Cardiac fibroblast (primary cell): ENCODE measurements around the gene NPHP1.
A peak's percentile ranks its signal among the peaks of the same experiment; 100 is the strongest.

Source experiments
- DNase-seq, 2 donors: peaks; one replicate each; pipeline versions ENCODE4 v3.0.0 to v3.0.0-alpha.2; 2010; ENCODE audit warnings: low read depth in 2 of 2
- H3K4me3 ChIP-seq, 2 donors: replicated peaks in 1 of 2; 1 replicate in 1 of 2; 2 replicates in 1 of 2; pipeline ENCODE4 v1.5.1; 2011; ENCODE audit warnings: low read depth in 2 of 2, low read length in 2 of 2, mild to moderate bottlenecking in 2 of 2, moderate library complexity in 1 of 2
- TF ChIP-seq, protein P1 (sequence below): IDR thresholded peaks from one replicate; pipeline ENCODE4 v1.5.1; 2011; ENCODE audit warnings: low read depth, mild to moderate bottlenecking, low read length, inconsistent platforms

NPHP1 gene

DNA sequence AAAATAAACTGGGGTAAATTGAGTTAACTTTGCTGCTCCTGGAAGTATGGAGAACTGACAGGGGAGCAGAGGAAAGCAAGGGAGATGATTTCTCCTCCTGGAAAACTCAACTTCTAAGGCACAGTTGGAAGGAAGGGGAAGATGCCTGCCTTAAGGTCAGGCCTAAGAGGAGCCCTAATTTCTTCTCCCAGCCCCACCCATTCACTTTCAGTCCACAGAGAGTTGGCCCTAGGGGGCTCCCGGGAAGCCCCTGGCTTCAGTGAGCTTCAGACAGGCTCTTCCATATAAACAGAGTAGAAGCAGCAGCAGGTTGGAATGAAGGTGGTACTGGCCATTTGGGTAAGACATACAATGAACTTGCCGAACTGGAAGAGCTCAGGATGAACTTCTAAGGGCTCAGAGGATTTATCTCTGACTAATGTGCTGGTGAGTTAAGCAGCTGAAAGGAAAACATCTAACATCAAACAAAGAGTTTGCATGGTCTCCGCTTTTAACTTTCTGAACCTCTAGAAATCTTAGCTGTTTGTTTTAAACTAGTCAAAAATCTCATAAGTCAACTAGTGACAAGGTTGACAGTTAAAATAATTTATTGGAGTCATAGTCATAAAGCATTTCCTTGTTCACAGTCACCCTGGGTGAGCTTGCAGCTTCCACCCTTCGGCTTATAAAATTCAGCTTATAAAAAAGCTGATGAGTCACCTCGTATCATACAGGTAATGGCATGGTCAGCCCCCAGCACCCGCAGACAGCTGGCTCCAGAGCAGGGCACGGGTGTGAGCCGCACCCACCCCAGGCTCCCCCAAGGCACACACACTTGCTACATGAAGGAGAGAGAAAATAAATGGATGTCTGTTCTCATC, 99.0 kb downstream of the NPHP1 start:
- DNase-seq = peak in 1 of 2 donors; percentile 59
- TF ChIP-seq, protein P1, sequence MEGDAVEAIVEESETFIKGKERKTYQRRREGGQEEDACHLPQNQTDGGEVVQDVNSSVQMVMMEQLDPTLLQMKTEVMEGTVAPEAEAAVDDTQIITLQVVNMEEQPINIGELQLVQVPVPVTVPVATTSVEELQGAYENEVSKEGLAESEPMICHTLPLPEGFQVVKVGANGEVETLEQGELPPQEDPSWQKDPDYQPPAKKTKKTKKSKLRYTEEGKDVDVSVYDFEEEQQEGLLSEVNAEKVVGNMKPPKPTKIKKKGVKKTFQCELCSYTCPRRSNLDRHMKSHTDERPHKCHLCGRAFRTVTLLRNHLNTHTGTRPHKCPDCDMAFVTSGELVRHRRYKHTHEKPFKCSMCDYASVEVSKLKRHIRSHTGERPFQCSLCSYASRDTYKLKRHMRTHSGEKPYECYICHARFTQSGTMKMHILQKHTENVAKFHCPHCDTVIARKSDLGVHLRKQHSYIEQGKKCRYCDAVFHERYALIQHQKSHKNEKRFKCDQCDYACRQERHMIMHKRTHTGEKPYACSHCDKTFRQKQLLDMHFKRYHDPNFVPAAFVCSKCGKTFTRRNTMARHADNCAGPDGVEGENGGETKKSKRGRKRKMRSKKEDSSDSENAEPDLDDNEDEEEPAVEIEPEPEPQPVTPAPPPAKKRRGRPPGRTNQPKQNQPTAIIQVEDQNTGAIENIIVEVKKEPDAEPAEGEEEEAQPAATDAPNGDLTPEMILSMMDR = no peak
- H3K4me3 ChIP-seq = no peak overlapping the region

DNA sequence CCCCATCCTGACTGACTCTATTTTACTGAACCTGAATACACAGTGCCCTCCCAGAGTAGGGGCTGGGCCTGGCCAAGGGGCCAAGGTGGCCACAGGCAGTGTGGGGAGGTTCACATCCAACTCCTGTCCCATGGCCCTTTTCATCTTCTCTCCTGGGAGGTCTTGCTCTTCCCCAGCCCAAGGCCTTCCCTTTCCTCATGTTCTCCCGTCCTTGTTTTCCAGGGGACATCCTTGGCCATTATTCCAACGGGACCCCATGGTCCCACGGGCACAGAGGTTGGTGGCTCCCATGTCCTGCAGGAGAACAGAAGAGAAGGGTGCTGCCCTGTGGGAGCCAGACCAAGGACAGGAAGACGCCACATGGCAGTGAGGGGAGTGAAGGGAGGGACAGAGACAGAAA, 99.6 kb downstream of the NPHP1 start:
- H3K4me3 ChIP-seq = no peak overlapping the region
- DNase-seq = no peak
- TF ChIP-seq, protein P1 = no peak

DNA sequence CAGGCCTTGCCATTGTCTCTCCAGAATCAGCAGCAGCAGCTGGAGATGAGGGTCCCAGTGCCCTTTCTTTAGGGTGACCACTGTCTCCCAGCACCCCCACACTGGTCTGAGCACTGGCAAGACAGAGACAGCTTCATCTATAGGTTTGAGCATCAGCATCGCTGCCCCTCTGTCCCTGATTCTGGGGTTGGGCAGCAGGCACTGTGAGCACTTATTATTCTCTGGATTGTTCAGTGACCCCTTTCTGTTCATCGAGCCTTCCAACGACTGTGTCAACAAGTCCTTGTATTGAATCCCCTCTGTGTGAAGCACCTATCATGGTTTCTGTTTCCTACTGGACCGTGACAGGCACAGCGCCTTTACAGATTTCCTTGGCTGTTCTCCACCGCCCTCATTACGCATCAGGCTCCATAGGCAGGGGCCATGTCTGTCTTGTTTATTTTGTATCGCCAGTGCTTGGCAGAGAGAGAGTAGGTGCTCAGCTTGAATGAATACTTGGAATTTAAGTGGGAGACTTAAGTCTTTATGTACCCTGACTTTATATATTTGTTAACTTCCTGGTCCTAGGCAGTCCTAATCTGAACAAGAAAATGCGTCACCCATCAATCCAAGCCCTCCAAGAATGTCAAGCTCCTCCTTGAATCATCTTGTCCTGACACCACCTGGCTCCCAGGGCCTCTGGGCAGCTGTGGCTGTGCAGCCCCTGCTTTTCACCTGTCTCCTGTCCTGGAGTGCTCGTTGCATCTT, 100.6 kb downstream of the NPHP1 start:
- H3K4me3 ChIP-seq = no peak overlapping the region
- no peak for DNase-seq
- TF ChIP-seq, protein P1 = no peak

GRCh38 chr2:110103061-110103961, 101.5 kb downstream of the NPHP1 start:
- TF ChIP-seq, protein P1 = no peak
- no peak for DNase-seq
- H3K4me3 ChIP-seq = no peak overlapping the region

- DNase-seq = peak in 1 of 2 donors; percentile 61
- H3K4me3 ChIP-seq = no peak overlapping the region
- TF ChIP-seq, protein P1 = no peak
Observed at GRCh38 chr2:110101901-110102803, 102.7 kb downstream of the NPHP1 start.
